Forelimb muscle (tissue), 1 donor: ENCODE data around the gene SGCD. TPM values are rescaled to one million over a fixed set of nuclear protein-coding genes. Genes with fewer than 3 reads are reported as not detected.

Experiments used
- DNase-seq: peaks from one replicate; pipeline ENCODE4 v3.0.0-alpha.2; 2013; ENCODE audit warnings: low read depth
- polyA plus RNA-seq: library from polyadenylated mRNA; unstranded; fragments of 120-200 nt; gene quantifications from one replicate; pipeline ENCODE4 v1.2.1, GENCODE V29; 2013; ENCODE audit not compliant: insufficient read length

Gene SGCD
- polyA plus RNA-seq, 1 donor, result 82.1 TPM

DNA sequence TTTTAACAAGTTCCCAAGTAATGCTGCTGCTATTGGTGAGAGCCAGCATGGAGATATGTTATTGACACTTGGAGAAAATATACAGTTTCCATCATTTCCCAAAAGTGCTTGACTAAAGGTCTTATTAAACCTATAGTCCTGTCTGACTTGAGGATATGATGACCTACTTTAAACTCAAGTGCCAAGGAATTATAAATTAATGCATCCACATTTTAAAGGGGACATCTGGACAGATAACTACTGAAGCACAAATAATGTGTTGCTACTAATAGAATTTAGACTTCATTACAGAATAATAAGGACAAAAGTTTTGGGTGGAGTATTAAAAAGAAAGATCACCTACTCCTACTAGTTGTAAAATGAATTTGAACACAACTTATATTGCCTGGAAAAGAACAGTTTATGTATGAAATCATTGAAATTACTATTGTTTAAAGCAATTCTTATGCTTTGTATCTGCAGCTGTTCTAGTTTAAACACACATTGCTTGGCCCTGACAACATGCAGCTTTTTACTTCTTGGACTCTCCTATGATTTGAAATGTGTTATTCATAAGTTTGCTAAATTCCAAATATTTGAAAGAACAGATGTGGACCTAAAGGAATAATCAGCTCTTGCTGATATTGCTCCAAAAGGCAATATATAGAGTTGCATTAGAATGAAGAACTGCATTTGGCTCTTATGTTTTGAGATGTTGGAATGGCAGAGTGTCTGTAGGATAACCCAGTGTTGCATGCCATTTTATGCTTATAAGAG lies 73.4 kb downstream of the SGCD start:
- peak; percentile 84 for DNase-seq

DNA sequence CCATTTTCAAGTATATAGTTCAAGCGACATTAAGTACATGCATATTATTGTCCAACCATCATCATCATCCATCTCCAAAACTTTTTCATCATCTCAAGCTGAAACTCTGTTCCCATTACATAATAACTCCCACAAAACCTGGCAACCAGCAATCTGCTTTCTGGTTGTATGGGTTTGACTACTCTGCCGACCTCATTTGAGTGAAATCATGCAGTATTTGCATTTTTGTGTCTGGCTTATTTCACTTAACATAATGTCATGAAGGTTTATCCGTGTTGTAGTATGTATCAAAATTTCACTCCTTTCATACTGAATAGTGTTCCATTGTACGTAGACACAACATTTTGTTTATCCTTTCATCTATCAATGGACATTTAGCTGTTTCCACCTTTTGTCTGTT lies 74.8 kb downstream of the SGCD start:
- DNase-seq, result no peak

DNA sequence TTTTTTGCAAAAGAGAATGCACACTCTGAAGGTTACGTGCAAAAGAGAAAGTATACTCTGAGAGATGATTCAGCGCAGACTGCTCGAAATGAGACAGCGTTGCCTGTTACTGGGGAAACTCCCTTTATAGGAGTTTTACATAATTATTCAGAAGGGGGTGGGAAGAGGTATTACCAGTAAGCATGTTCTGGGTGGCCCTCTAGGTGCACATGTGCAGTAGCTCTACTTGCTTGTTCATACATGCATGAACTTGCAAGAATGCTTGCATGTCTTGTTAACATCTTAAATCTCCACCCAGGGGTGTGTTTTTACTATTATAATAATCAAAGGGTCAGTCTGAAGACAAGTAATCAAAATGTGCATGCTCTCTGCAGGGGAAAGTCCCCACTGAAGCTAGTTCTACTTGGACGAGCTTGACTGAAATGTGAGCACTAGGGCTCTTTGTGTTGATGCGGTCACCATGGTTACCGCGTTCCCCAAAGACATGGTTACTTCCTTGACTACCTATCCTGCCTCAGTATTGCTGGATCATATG lies 75.5 kb downstream of the SGCD start:
- peak; percentile 87 for DNase-seq

DNA sequence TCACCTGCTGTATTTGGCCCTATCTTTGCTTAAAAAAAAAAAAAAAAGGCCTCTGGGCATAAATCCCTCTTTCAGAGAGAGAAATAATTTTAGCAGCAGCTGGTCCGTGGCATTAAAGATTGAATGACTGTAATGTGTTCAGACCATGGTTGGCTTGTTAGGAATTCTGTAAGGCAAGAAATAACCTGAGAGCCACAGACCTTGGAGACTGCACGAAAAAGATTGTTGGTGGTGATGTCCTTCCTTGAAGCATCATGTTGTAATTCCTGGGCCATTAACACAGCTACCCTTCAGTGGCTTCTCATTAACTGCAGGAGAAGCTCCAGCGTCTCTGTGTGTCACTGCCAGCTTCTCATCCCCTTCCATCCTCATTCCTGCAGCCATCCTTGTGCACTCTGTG lies 79.0 kb downstream of the SGCD start:
- DNase-seq, result no peak

DNA sequence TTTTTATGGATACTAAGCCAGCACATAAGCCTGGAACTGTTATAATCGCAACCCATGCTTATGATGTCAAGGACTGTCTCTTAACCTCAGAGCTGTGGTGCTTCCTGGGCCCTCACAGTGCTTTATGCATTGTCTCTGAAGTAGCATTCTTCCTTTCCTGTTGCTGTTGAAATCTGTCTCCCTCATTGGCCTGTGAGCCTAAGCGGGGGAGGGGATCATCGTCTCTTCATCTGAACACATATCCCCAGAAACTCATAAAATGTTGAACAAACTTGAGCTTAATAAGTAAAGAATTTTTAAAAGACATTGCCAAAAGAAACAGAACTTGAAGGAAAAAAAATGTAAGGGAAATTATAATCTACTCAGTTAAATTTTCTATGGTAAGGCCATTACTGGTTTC lies 80.3 kb downstream of the SGCD start:
- no peak for DNase-seq

DNA sequence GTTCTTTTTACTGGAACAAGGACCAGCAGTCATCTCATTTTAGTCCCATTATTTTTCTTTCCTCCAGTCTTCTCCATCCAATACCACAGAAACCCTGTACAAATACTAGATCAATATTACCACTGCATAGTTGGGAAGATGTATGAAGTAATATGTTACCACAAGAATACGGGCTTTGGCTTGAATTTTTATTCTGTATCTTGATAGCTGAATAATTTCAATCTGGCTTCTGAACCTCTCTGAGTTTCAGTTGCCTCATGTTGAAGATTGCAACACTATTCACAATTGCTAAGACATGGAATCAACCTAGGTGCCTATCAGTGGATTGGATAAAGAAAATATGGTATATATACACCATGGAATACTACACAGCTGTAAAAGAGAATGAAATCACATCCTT lies 82.9 kb downstream of the SGCD start:
- no peak for DNase-seq

DNA sequence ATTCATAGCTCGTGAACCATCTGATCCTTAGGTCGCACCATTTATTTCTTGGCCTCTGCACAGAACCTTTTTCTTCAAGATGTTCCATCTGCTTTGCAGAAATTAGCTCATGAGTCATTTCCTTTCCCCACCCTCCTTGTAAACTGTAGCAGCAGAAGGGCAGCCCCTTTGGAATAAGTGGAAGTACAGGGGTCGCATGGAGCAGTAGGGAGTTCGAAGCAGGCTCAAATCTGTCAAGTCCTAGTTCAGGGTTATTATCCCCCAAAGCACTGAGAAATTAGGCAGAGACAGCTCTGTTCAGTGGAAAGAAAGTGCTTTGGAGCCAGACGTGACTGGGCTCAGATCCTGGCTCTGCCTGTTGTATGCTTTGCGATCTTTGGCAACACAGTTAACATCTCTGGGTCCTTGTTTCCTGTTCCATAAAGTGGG lies 84.2 kb downstream of the SGCD start:
- DNase-seq, result no peak

DNA sequence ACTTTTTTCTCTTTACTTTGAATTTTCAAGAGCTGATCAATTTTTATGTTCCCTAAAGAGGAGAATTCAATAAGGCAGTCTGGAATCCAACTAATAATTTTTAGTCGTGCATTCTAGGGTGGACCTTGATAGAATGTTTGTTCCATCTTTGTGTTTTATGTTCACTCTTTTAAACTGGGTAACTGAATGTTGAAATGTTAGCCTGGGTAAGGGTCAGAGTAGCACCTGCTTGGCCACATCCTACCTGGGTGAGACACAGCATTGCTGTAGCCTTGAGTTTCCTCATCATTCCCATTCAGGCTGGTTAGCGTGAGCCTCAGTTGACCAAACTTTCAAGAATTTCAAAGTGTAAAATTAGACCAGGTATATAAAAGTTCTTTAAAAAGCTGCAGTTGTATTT lies 85.0 kb downstream of the SGCD start:
- no peak for DNase-seq

DNA sequence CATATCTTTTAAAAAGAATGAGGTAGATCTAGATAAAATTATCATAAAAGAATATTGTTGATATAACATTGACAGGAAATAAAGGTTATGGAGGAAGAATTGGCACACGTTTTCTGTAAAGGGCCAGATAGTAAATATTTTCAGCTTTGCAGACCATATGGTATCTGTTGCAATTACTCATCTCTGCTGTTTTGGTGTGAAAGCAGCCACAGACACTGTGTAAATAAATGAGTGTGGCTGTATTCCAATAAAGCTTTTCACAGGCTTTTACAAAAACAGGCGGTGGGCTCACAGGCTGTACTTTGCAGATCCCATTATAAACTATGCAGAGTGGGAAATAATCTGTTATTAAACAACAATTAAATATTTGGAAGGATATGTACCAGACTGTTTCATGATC lies 87.4 kb downstream of the SGCD start:
- DNase-seq, result no peak

DNA sequence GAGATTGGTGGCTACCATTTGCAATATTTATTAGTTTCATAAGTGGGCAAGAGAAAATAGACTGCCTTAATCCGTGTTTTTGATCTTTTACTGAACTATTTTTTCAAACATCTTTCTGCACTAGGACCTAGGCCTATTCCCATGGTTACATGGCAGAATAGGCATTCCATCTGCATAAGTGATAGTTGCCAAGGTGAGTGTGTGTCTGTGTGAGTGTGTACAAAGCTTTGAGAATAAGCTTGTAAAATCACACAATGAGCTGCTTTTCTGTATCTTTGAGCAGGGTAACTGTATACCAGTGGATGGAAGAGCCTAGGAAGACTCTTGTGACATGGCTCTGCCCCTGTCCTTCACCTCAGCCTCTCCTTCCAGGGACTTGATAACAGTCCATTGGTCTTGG lies 92.7 kb downstream of the SGCD start:
- no peak for DNase-seq

DNA sequence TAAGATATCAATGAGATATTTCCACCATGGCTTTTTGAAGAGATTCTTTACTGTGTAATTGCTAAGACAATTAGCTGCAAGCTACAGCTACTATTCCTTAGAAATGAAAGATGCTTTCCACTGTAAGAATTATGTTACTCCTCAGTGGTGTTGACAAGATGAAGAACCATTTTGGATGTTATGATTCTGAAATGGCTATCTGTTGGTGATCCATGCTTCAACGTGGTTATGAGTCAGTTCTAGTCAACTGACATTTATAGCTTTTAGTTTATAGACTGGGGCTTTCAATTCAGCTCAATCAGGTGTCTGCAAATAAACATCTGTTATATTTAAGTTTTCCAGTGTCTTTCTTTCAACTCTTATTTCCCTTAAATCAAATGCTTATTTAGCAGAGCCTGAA lies 93.7 kb downstream of the SGCD start:
- DNase-seq, result no peak

DNA sequence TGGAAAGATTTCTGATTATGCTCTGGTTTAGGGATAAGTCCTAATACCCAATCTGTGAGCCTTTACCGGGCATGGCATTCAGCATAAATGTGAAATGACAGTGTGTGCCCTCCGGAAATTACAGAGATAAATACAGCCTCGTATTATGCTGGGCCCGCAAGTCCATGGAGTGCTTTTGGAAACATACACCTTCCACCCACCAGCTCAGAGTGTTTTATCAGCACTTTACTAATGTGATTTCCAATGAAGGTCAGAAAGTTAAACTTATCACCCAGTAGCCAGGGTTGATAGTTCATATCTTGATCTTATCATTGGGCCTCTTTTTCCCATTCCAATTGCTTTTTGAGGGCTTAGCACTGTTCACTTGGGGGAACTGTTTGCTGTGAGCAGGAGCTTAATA lies 94.8 kb downstream of the SGCD start:
- no peak for DNase-seq

DNA sequence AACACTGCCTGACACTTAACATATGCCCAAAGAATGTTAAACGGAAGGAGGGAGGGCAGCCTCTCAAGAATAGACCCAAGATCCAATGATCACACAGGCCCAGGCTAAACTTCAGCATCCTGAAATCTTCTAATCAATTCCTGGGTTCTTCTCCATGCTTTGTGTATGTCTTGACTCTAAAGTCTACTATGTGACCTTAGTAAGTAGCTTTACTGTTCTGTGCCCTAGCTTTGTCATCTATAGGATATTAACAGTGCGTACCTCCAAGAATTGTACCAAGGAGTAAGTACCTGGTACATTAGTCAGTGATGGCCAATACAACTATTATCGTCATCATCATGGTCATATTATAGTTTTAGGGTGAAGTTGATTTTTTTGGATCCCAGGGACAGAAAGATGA lies 96.6 kb downstream of the SGCD start:
- DNase-seq, result no peak

DNA sequence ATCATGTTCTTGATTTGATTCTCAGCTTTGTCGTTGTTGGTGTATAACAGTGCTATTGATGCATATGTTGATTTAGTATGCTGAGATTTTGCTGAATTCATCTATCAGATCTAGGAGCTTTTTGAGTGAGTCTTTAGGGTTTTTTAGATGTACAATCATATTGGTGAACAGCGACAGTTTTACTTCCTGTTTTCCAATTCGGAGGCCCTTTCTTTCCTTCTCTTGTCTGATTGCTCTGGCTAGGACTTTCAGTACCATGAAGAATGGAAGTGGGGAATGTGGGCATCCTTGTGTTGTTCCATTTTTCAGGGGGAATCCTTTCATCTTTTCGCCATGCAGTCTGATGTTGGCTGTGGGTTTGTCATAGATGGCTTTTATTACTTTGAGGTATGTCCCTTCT lies 100.4 kb downstream of the SGCD start:
- no peak for DNase-seq

DNA sequence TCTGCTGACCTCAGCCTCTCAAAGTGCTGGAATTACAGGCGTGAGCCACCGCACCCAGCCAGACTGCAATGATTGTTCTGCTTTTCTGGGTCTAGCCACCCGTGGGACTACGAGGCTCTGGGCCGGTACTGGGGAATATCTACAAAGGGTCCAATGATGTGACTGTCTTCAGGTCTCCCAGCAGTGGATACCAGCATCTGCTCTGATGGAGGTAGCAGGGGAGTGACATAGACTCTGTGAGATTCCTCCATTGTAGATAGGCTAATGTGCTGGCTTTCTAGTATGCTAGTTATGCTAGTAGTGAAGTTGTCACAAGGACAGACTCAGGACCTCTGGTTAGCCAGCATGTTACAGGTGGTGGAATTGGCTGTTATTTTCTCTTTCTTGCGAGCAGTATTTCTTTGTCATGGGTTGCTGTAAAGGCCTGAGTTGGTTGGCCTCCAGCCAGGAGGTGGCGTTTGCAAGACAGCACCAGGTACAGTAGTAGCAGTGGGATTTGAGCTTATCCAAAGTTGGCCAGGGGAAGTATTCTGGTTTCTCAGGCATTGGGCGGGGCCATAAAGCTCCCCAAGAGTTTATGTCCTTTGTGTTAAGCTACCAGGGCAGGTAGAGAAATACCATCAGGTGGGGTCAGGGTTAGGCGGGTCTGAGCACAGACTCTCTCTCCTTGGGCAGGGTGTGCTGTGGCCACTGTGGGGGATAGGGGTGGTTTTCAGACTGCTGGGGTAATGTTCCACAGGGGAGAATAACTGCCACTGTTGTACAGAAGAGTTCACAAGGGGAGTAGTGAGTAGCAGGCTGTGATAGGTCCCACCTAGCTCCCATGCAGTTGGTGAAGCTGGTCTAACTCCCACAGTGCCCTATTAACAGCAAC lies 105.2 kb downstream of the SGCD start:
- DNase-seq, result no peak

DNA sequence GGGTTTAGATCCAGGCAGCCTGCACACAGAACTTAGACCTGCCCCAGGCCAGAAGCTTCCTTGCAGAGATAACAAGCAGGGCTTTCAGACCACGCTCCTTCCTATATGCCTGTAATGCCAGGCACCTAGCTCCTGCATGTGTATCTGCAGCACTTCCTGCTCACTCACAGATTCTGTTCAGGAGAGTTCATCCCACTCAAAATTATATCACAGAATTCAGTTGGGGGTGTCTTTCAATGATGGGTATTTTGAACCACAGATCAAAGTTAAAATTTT lies 105.8 kb downstream of the SGCD start:
- DNase-seq, result no peak

DNA sequence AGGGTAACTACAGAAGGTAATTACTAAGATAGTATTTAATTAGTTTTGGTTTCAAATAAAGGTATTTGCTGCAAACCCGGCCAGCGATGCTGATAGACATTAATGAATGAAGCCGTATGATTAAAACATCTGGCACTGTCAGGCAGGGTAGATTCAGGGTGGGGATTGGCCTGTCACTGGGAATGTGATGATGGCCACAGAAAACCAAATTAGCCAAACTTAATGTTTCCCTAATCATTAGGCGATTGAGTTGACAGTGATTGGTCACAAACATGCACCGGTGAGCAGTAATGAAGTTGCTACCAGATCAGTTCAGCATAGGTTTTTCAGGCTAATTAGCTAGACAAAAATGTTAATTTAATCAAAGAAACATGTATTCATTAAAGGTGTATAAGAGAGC lies 107.5 kb downstream of the SGCD start:
- DNase-seq, result no peak

DNA sequence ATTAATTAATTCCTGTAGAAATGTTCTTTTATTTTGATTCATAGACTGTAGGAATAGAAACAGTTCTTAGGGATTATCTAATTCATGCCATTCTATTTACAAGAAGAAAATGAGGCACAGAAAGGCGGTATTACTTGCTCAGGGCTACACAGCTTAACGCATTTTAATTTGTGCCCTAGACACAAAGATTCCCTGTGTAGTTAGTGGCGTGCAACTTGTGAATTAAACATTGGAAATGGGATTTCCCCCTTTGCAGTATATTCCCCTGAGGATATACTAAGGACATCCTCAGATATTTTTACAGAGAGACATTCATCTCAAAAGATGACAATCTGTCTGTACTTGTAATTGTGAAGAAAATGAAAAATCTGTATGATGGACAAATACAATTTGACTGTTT lies 108.1 kb downstream of the SGCD start:
- DNase-seq, result no peak

DNA sequence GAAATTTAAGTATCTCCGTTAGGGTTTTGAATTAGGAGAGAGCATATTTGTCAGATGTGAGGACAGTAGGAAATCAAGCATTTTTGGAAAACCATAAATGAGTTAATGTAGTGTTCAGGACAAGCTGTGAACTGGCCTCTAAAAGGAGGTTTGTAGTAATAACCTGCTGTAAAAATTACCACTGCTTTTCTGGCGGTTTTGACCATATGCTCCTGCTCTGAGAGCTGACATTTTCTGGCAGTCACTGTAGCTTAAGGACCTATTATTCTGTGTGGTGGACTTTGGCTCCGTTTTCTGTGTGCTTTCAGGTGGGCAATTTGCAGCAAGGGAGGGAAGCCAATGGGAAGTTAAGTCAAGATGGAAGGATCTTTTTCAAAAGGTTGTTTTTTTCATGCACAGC lies 111.1 kb downstream of the SGCD start:
- no peak for DNase-seq

DNA sequence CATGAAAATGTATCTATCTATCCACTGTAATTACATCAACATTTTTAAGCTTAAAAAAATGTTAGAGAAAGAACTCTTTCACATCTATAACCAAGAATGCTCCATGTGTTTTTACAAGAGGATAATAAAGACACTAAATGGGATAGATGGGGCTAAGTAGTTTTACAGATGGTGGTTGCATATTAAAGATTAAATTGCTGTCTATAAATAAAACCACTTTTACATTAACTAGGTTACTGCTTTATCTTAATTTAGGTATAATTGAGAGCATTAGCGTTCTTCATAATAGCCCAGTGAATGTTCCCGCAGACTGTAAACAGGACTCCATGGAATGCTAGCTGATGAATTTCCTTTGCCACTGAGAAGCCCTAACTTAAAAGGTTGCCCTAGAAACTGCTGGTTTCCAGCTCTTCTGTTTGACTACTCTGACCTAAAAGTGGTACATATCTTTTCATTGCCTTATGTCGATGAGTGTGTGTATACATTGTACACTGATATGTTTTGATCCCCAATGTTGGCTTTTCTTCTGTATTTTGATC lies 117.9 kb downstream of the SGCD start:
- no peak for DNase-seq

DNA sequence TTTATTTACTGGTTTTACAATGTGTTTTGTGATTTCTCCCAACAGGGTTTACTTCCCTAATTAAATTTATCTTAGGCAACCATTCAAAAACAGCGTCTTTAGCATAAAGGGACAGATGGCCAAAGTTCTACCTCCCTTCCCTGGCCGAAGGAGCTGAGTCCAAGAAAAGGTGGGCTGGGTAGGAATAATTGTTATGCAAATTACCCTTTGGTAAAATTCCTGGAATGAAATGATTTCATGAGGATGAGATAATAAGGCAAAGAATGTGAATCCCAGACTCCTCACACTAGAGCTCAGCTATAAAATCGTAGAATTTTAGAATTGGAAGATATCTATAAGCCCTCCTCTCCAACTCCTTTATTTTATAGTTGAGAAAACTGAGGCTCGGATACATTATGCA lies 119.6 kb downstream of the SGCD start:
- no peak for DNase-seq

DNA sequence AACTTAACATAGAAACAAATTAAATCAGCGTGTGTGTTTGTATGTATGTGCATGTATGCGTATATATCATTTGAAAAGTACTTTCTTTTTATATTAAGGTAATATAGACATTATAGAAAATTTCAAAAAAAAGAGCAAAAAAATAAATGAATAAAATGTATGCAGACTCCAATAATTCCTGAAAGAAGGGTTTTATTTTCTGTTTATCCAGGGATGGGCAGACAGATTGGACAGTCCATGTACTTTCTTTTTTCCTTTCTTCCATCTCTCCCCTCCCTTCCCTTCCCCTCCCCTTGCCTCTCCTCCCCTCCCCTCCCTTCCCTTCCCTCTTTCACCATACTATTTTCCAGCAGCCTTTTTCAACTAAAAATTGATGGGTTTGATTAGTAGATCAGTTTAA lies 123.8 kb downstream of the SGCD start:
- DNase-seq, result no peak

DNA sequence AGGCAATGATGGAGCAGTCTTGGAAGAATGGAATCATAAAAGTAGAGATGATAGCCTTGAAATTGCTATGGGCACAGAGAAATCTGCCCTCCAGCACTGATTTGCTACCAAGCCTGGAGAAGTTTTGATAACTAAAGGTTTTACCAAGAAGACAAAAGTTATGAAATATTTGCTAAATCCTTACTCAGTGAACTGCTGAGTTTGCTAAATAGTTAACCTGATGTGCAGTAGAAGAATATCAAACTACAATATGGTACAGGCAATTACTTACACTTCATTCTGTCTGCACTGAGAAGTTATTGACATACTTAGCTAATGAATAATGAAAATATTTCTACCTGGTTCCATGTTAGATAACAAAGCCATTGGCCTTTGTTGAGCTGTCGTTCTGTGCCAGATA lies 124.5 kb downstream of the SGCD start:
- DNase-seq, result no peak
